CD14-positive monocyte (primary cell): ENCODE measurements around the gene NR6A1. TPM values are rescaled to one million over a fixed set of nuclear protein-coding genes. Genes with fewer than 3 reads are reported as not detected.

Experiments
- DNase-seq, 3 donors: peaks; one replicate each; pipeline ENCODE4 v3.0.0-alpha.2; 2011 to 2022
- H2AFZ ChIP-seq: 2 replicates; pipeline ENCODE4 v1.6.0; 2012; ENCODE audit warnings: mild to moderate bottlenecking, low read depth, low read length, inconsistent platforms; ENCODE audit not compliant: insufficient read depth, poor library complexity, severe bottlenecking
- H3K27ac ChIP-seq, 2 donors: 1 replicate in 1 of 2; 2 replicates in 1 of 2; pipeline ENCODE4 v1.5.1; 2012 to 2013; ENCODE audit warnings: low read length in 2 of 2, control low read depth in 1 of 2, inconsistent platforms in 1 of 2, low read depth in 1 of 2, mild to moderate bottlenecking in 1 of 2
- H3K27me3 ChIP-seq, 2 donors: one replicate each; pipeline versions ENCODE4 v1.6.0 to v1.6.1; 2011 to 2013; ENCODE audit warnings: low read length in 2 of 2; ENCODE audit not compliant: control insufficient read depth in 2 of 2, insufficient read depth in 2 of 2
- H3K36me3 ChIP-seq, 2 donors: replicated peaks in 1 of 2; 1 replicate in 1 of 2; 2 replicates in 1 of 2; pipeline versions ENCODE4 v1.5.1 to v1.6.1; 2012 to 2013; ENCODE audit warnings: low read length in 2 of 2, control low read depth in 1 of 2, inconsistent platforms in 1 of 2, mild to moderate bottlenecking in 1 of 2; ENCODE audit not compliant: insufficient read depth in 2 of 2, control insufficient read depth in 1 of 2
- H3K4me1 ChIP-seq, 2 donors: 1 replicate in 1 of 2; 2 replicates in 1 of 2; pipeline versions ENCODE4 v1.5.1 to v1.6.1; 2012 to 2013; ENCODE audit warnings: low read length in 2 of 2, control low read depth in 1 of 2, inconsistent platforms in 1 of 2, mild to moderate bottlenecking in 1 of 2, moderate library complexity in 1 of 2; ENCODE audit not compliant: insufficient read depth in 2 of 2, control insufficient read depth in 1 of 2
- H3K4me2 ChIP-seq: replicated peaks from 2 replicates; pipeline ENCODE3; 2012; ENCODE audit warnings: low read length, moderate library complexity, mild to moderate bottlenecking; ENCODE audit not compliant: poor library complexity, severe bottlenecking; ENCODE audit errors: extremely low read depth
- H3K4me3 ChIP-seq, 3 experiments: fragments of 200-600 bp in 1 of 3; sonication (generic) in 1 of 3; replicated peaks in 1 of 3; 1 replicate in 2 of 3; 2 replicates in 1 of 3; pipeline ENCODE4 v1.5.1; 2011 to 2013; ENCODE audit warnings: low read length in 3 of 3, mild to moderate bottlenecking in 3 of 3, control low read depth in 2 of 3, low read depth in 2 of 3, inconsistent platforms in 1 of 3, moderate library complexity in 1 of 3
- H3K79me2 ChIP-seq: 2 replicates; pipeline ENCODE4 v1.6.0; 2012; ENCODE audit warnings: mild to moderate bottlenecking, control low read depth, inconsistent platforms, low read length, moderate library complexity; ENCODE audit not compliant: insufficient read depth
- H3K9ac ChIP-seq: 2 replicates; pipeline ENCODE4 v1.6.0; 2017; ENCODE audit warnings: low read length, mild to moderate bottlenecking; ENCODE audit not compliant: insufficient read depth, poor library complexity, severe bottlenecking
- H3K9me3 ChIP-seq, 2 donors: replicated peaks in 1 of 2; 1 replicate in 1 of 2; 2 replicates in 1 of 2; pipeline versions ENCODE4 v1.5.1 to v1.6.1; 2012 to 2013; ENCODE audit warnings: low read length in 2 of 2, control low read depth in 1 of 2; ENCODE audit not compliant: control insufficient read depth in 1 of 2, insufficient read depth in 1 of 2
- H4K20me1 ChIP-seq: 2 replicates; pipeline ENCODE4 v1.6.0; 2012; ENCODE audit warnings: mild to moderate bottlenecking, low read length, control low read depth, moderate library complexity; ENCODE audit not compliant: insufficient read depth
- H3K27ac Mint-ChIP-seq, 7 donors: one replicate each; pipeline ENCODE4 v1.8.0; 2020; ENCODE audit warnings: mild to moderate bottlenecking in 7 of 7, mixed read lengths in 7 of 7, moderate library complexity in 6 of 7, inconsistent platforms in 2 of 7
- H3K27me3 Mint-ChIP-seq, 3 donors: one replicate each; pipeline ENCODE4 v1.8.0; 2021 to 2022; ENCODE audit warnings: low read depth in 3 of 3, mild to moderate bottlenecking in 3 of 3, mixed read lengths in 3 of 3, moderate library complexity in 3 of 3, inconsistent platforms in 1 of 3
- H3K36me3 Mint-ChIP-seq, 2 donors: one replicate each; pipeline ENCODE4 v1.8.0; 2020; ENCODE audit warnings: mixed read lengths in 2 of 2, inconsistent platforms in 1 of 2, mild to moderate bottlenecking in 1 of 2
- H3K4me1 Mint-ChIP-seq: one replicate; pipeline ENCODE4 v1.8.0; 2020; ENCODE audit warnings: mild to moderate bottlenecking, mixed read lengths
- H3K4me3 Mint-ChIP-seq, 2 donors: one replicate each; pipeline ENCODE4 v1.8.0; 2020; ENCODE audit warnings: mild to moderate bottlenecking in 2 of 2, mixed read lengths in 2 of 2, moderate library complexity in 1 of 2
- H3K9me3 Mint-ChIP-seq, 7 donors: one replicate each; pipeline ENCODE4 v1.8.0; 2020 to 2022; ENCODE audit warnings: mixed read lengths in 7 of 7, mild to moderate bottlenecking in 6 of 7, moderate library complexity in 6 of 7, inconsistent platforms in 2 of 7
- CTCF ChIP-seq: fragments of 200-600 bp; IDR thresholded peaks from one replicate; pipeline ENCODE4 v1.8.0; 2022; ENCODE audit warnings: antibody characterized with exemption, mild to moderate bottlenecking
- WGBS: methylation state at CpG from one replicate; pipeline ENCODE4 v1.1.5; 2013; ENCODE audit warnings: missing lambda C conversion rate; ENCODE audit not compliant: insufficient coverage; 5-methylcytosine and 5-hydroxymethylcytosine counted together
- intact Hi-C, 2 donors: fragments of 100-400 bp; cut with micrococcal nuclease; formaldehyde crosslinking; loops; one replicate each; pipeline versions ENCODE4 v1.15.0 to v1.15.1; 2023
- polyA plus RNA-seq, 3 donors: library from polyadenylated mRNA; depleted of rRNA in 1 of 3; unstranded in 2 of 3; stranded (reverse) in 1 of 3; fragments of 300-500 nt in 2 of 3; fragments of >200 nt in 1 of 3; fragmentation: Illumina TruSeq in 2 of 3; gene quantifications; 1 replicate in 2 of 3; 2 replicates in 1 of 3; pipeline ENCODE4 v1.2.3, GENCODE V29; 2012 to 2021

NR6A1 gene
- polyA plus RNA-seq, 3 donors = 0.15 to 2.9 (median 0.28) TPM

GRCh38 chr9:124567362-124567761, 203.7 kb downstream of the NR6A1 start:
- Mint-ChIP-seq H3K27ac (no peak overlapping the region), H3K4me1 (peaks cover 4% of the 10 kb centered on the region), H3K4me3 (no peak overlapping the region), H3K27me3 (peaks cover 0 to 3% (median 3%) of the 10 kb centered on the region in 3 donors), H3K9me3 (no peaks in the 10 kb centered on the region), H3K36me3 (no peaks in the 10 kb centered on the region)
- Histone ChIP-seq H3K4me3 (no peak overlapping the region), H3K4me2 (no peak overlapping the region), H3K27me3 (no peaks in the 10 kb centered on the region), H3K36me3 (no peaks in the 10 kb centered on the region), H3K9ac (no peak overlapping the region), H3K79me2 (no peaks in the 10 kb centered on the region), H3K9me3 (no peaks in the 10 kb centered on the region), H3K4me1 (no peaks in the 10 kb centered on the region), H4K20me1 (no peaks in the 10 kb centered on the region), H2AFZ (no peak overlapping the region), H3K27ac (no peak overlapping the region)
- TF ChIP-seq CTCF = no peak
- WGBS = no CpG with 5 or more reads among the region's 4 CpGs
- no peak for DNase-seq
- intact Hi-C loops = no loop called here

GRCh38 chr9:124562328-124562727, 208.8 kb downstream of the NR6A1 start:
- H3K9me3 ChIP-seq = no peaks in the 10 kb centered on the region
- Mint-ChIP-seq H3K4me3 (no peak overlapping the region), H3K4me1 (peaks cover 4% of the 10 kb centered on the region), H3K27me3 (peaks cover 0 to 3% (median 3%) of the 10 kb centered on the region in 3 donors), H3K36me3 (no peaks in the 10 kb centered on the region), H3K9me3 (no peaks in the 10 kb centered on the region), H3K27ac (no peak overlapping the region)
- H3K36me3 ChIP-seq = no peaks in the 10 kb centered on the region
- no peaks in the 10 kb centered on the region for H3K27me3 ChIP-seq
- WGBS = 96% methylated on average over 3 of the region's 6 CpGs
- no peak overlapping the region for H3K27ac ChIP-seq
- no peak overlapping the region for H3K9ac ChIP-seq
- H2AFZ ChIP-seq = no peak overlapping the region
- TF ChIP-seq CTCF = no peak
- H3K4me1 ChIP-seq = no peaks in the 10 kb centered on the region
- DNase-seq = no peak
- no peaks in the 10 kb centered on the region for H4K20me1 ChIP-seq
- no peaks in the 10 kb centered on the region for H3K79me2 ChIP-seq
- intact Hi-C loops = no loop called here
- no peak overlapping the region for H3K4me2 ChIP-seq
- H3K4me3 ChIP-seq = no peak overlapping the region
